OCI-LY3 (cell line): ENCODE data around the gene METTL6.

Experiments
- H2AFZ ChIP-seq: fragments of 200-600, 300-600 bp; shearing (Covaris generic); 2 replicates; pipeline ENCODE4 v1.6.0; 2014; ENCODE audit warnings: antibody characterized with exemption, low read depth, low read length
- H3K27ac ChIP-seq: fragments of 200-600, 300-600 bp; sonication (generic); 2 replicates; pipeline ENCODE4 v1.5.1; 2014; ENCODE audit warnings: mild to moderate bottlenecking, low read length, moderate library complexity, mixed read lengths
- H3K27me3 ChIP-seq: fragments of 200-600, 300-600 bp; sonication (generic); 2 replicates; pipeline ENCODE4 v1.6.1; 2014; ENCODE audit warnings: low read depth, low read length, mixed read lengths
- H3K36me3 ChIP-seq: fragments of 200-600, 300-600 bp; sonication (generic); replicated peaks from 2 replicates; pipeline ENCODE3; 2014; ENCODE audit warnings: low read depth, low read length, mixed read lengths
- H3K4me1 ChIP-seq: fragments of 300-600, 200-600 bp; sonication (generic); 2 replicates; pipeline ENCODE4 v1.6.1; 2014; ENCODE audit warnings: low read length, mixed read lengths
- H3K4me2 ChIP-seq: fragments of 200-600, 300-600 bp; sonication (generic); 2 replicates; pipeline ENCODE4 v1.6.1; 2014; ENCODE audit warnings: low read length, mixed read lengths
- H3K4me3 ChIP-seq: fragments of 300-600, 200-600 bp; sonication (generic); 2 replicates; pipeline ENCODE4 v1.5.1; 2014; ENCODE audit warnings: antibody characterized with exemption, mild to moderate bottlenecking, low read length, moderate library complexity
- H3K79me2 ChIP-seq: fragments of 300-600, 200-600 bp; shearing (Covaris generic); 2 replicates; pipeline ENCODE4 v1.6.1; 2014; ENCODE audit warnings: mild to moderate bottlenecking, low read length, mixed read lengths
- H3K9ac ChIP-seq: fragments of 300-600, 200-600 bp; shearing (Covaris generic); 2 replicates; pipeline ENCODE4 v1.6.0; 2014; ENCODE audit warnings: mild to moderate bottlenecking, low read length, moderate library complexity
- H3K9me3 ChIP-seq: fragments of 200-600, 300-600 bp; shearing (Covaris generic); 2 replicates; pipeline ENCODE4 v1.6.1; 2014; ENCODE audit warnings: low read length, mixed read lengths; ENCODE audit not compliant: insufficient read depth
- H4K20me1 ChIP-seq: fragments of 200-600, 300-600 bp; sonication (generic); 2 replicates; pipeline ENCODE4 v1.6.1; 2016; ENCODE audit warnings: low read length, mixed read lengths; ENCODE audit not compliant: insufficient read depth
- CTCF ChIP-seq: fragments of 200-600, 300-600 bp; sonication (generic); IDR thresholded peaks from 2 replicates; pipeline ENCODE4 v1.5.1; 2014; ENCODE audit warnings: antibody characterized with exemption, low read length, low read depth
- EZH2phosphoT487 ChIP-seq: fragments of 200-600 bp; shearing (Covaris generic); IDR thresholded peaks from 2 replicates; pipeline ENCODE4 v1.6.1; 2018; ENCODE audit warnings: antibody characterized with exemption, mixed run types, low read depth

Gene METTL6

DNA sequence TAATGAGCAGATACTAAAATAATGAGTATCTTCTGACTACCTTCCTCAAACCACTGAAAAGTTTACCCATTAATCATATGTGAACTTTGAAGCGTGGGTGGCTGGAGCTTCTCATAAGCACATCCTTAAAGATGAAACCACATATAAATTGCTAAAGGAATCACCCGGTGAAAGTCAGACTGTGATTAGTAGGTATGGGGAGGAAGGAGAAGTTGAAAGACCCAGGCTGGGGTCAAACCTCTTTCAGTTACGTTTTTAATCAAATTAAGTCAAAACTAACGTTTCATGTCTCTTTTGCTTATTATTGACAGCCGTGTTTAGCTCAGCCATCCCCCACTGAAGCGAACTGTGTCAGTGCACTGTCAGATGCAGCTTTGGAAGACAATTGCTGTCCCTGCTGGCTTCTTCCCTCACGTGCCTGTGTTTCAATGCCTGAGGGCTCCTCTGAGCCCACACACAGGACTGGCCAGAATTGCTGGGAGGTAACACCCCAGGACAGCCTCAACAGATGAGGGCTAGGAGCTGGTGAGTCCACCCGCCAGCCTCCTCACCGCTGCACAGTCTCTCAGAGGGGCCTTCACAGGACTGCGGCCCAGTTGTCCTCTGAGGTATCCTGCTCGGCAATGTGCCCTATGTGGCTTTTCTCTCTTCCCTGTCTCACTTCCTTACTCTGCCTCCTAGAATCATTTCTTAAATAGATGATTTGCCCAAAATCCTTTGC, 65.7 kb downstream of the METTL6 start:
- H3K9me3 ChIP-seq: no peaks in the 10 kb centered on the region
- no peaks in the 10 kb centered on the region for H4K20me1 ChIP-seq
- no peaks in the 10 kb centered on the region for H3K27me3 ChIP-seq
- H3K36me3 ChIP-seq: no peaks in the 10 kb centered on the region
- no peaks in the 10 kb centered on the region for H3K79me2 ChIP-seq
- TF ChIP-seq CTCF (no peak), EZH2phosphoT487 (peak; percentile 95)
- H3K4me2 ChIP-seq: peak overlapping the region; percentile 70
- H3K4me1 ChIP-seq: peaks cover 72% of the 10 kb centered on the region
- peak overlapping the region; percentile 54 for H3K4me3 ChIP-seq
- no peak overlapping the region for H2AFZ ChIP-seq
- peak overlapping the region; percentile 94 for H3K27ac ChIP-seq
- H3K9ac ChIP-seq: peak overlapping the region; percentile 77

DNA sequence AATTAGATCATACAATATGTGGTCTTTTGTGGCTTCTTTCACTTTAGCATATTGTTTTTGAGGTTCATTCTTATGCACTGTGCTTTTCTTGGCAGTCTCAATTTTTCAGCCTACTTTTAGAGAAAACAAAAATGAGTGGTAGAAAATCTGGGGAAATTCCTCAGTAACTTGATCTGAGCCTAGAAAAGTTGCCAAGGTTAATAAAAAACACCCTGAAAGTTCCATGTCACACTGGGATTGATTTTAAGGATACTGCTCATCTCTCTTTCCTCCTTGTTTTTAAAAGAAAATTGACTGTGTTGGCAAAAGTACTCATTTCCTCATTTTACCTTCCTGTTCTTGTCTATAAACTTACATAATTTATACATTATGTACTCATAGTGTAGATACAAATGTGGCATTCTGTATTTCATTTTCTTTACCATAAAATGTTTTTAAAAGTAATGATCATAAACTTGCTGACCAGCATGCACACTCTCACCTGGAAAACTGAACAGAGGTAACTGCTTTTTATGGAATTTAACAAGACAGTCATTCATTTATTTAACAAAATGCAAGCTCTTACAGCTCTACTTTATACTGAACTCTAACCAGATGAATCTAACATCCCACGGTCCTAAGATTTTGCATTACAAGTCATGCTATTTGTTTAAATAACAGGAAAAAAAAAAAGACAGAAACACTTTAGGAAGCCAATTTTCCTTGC, 66.4 kb downstream of the METTL6 start:
- H3K4me3 ChIP-seq: peak overlapping the region; percentile 36
- H2AFZ ChIP-seq: no peak overlapping the region
- H3K9ac ChIP-seq: peak overlapping the region; percentile 70
- no peaks in the 10 kb centered on the region for H3K36me3 ChIP-seq
- H4K20me1 ChIP-seq: no peaks in the 10 kb centered on the region
- H3K79me2 ChIP-seq: no peaks in the 10 kb centered on the region
- peak overlapping the region; percentile 61 for H3K4me2 ChIP-seq
- H3K27me3 ChIP-seq: no peaks in the 10 kb centered on the region
- peaks cover 72% of the 10 kb centered on the region for H3K4me1 ChIP-seq
- no peaks in the 10 kb centered on the region for H3K9me3 ChIP-seq
- peak overlapping the region; percentile 94 for H3K27ac ChIP-seq
- TF ChIP-seq CTCF: no peak
- TF ChIP-seq EZH2phosphoT487: no peak
